Neural cell (in vitro differentiated cells): ENCODE results near the gene UGT2B28. TPM values are rescaled to one million over a fixed set of nuclear protein-coding genes. Genes with fewer than 3 reads are reported as not detected.
"Not testable (repeated sequence)": the region's sequence is repeated elsewhere in the genome, so short reads cannot be mapped to it uniquely, and the experiment has no call there.

Experiments
- H2AFZ ChIP-seq: fragments of 200-600, 300-800 bp; sonication (generic), shearing (Covaris generic); 2 replicates; pipeline ENCODE4 v1.6.0; 2014; ENCODE audit warnings: low read depth, mild to moderate bottlenecking, antibody characterized with exemption, low read length, moderate library complexity
- H3F3A ChIP-seq: fragments of 200-600 bp; shearing (Covaris generic); 2 replicates; pipeline ENCODE4 v1.6.1; 2016; ENCODE audit warnings: mild to moderate bottlenecking, moderate library complexity, mixed read lengths, antibody characterized with exemption, low read length; ENCODE audit not compliant: insufficient read depth, poor library complexity, severe bottlenecking
- H3K27ac ChIP-seq: fragments of 200-600, 300-800 bp; sonication (generic), shearing (Covaris generic); 2 replicates; pipeline ENCODE4 v1.5.1; 2014; ENCODE audit warnings: mild to moderate bottlenecking, low read length, moderate library complexity
- H3K27me3 ChIP-seq: fragments of 300-800, 200-600 bp; sonication (generic), shearing (Covaris generic); 2 replicates; pipeline ENCODE4 v1.6.0; 2014; ENCODE audit warnings: mild to moderate bottlenecking, low read depth, low read length, moderate library complexity; ENCODE audit not compliant: insufficient read depth
- H3K36me3 ChIP-seq: fragments of 300-800, 200-600 bp; sonication (generic), shearing (Covaris generic); 2 replicates; pipeline ENCODE4 v1.5.1; 2014; ENCODE audit warnings: mild to moderate bottlenecking, antibody characterized with exemption, low read length, moderate library complexity; ENCODE audit not compliant: insufficient read depth
- H3K4me2 ChIP-seq: fragments of 300-800, 200-600 bp; sonication (generic), shearing (Covaris generic); 2 replicates; pipeline ENCODE4 v1.6.0; 2014; ENCODE audit warnings: mild to moderate bottlenecking, low read length
- H3K4me3 ChIP-seq: fragments of 300-800, 200-600 bp; sonication (generic), shearing (Covaris generic); 2 replicates; pipeline ENCODE4 v1.5.1; 2014; ENCODE audit warnings: mild to moderate bottlenecking, low read length, moderate library complexity
- H3K79me2 ChIP-seq: fragments of 200-600 bp; shearing (Covaris generic); replicated peaks from 2 replicates; pipeline ENCODE4 v1.6.0; 2014; ENCODE audit warnings: mild to moderate bottlenecking, low read length, moderate library complexity; ENCODE audit not compliant: insufficient read depth
- H3K9ac ChIP-seq: fragments of 300-800, 200-600 bp; sonication (generic), shearing (Covaris generic); 2 replicates; pipeline ENCODE4 v1.6.1; 2016; ENCODE audit warnings: mild to moderate bottlenecking, low read length, mixed read lengths
- H3K9me2 ChIP-seq: fragments of 200-600 bp; shearing (Covaris generic); 2 replicates; pipeline ENCODE4 v1.6.1; 2016; ENCODE audit warnings: mild to moderate bottlenecking, low read length, mixed read lengths; ENCODE audit not compliant: insufficient read depth
- H3K9me3 ChIP-seq: fragments of 200-600, 300-800 bp; sonication (generic), shearing (Covaris generic); 2 replicates; pipeline ENCODE4 v1.6.1; 2016; ENCODE audit warnings: mild to moderate bottlenecking, mixed run types, low read length, moderate library complexity, mixed read lengths
- H4K20me1 ChIP-seq: fragments of 200-600 bp; shearing (Covaris generic); 2 replicates; pipeline ENCODE4 v1.6.1; 2016; ENCODE audit warnings: mild to moderate bottlenecking, mixed run types; ENCODE audit not compliant: insufficient read depth
- MXI1 ChIP-seq: fragments of 450-650 bp; conservative IDR thresholded peaks from 2 replicates; pipeline ENCODE4 v1.6.1; 2014; ENCODE audit warnings: antibody characterized with exemption, mild to moderate bottlenecking; ENCODE audit not compliant: poor library complexity, severe bottlenecking
- RAD21 ChIP-seq: fragments of 450-650 bp; conservative IDR thresholded peaks from 2 replicates; pipeline ENCODE4 v1.6.1; 2014; ENCODE audit warnings: antibody characterized with exemption, mild to moderate bottlenecking, moderate library complexity
- polyA plus RNA-seq: library from polyadenylated mRNA; depleted of rRNA; stranded (reverse); fragments of >200 nt; gene quantifications from 2 replicates; pipeline ENCODE4 v1.2.3, GENCODE V29; 2014

UGT2B28 gene
- polyA plus RNA-seq, 1 donor from 2014 or later: not detected

- Histone ChIP-seq H3K9me2 (no peaks in the 10 kb centered on the region), H3K27ac (no peak overlapping the region), H3K36me3 (no peaks in the 10 kb centered on the region), H3F3A (no peaks in the 10 kb centered on the region), H4K20me1 (no peaks in the 10 kb centered on the region), H3K4me3 (no peak overlapping the region), H3K4me2 (no peak overlapping the region), H3K79me2 (no peaks in the 10 kb centered on the region), H2AFZ (no peak overlapping the region), H3K9ac (no peak overlapping the region), H3K9me3 (no peaks in the 10 kb centered on the region), H3K27me3 (no peaks in the 10 kb centered on the region)
- no peak for TF ChIP-seq RAD21
- no peak for TF ChIP-seq MXI1
These were observed 50.2 kb downstream of the UGT2B28 start for GRCh38 chr4:69330345-69331047.

GRCh38 chr4:69331304-69331703 lies 51.0 kb downstream of the UGT2B28 start:
- H3K9me3 ChIP-seq, H3K79me2 ChIP-seq, H3K27ac ChIP-seq, H4K20me1 ChIP-seq, H3K9ac ChIP-seq, H3K9me2 ChIP-seq, H3K36me3 ChIP-seq, H3K27me3 ChIP-seq, H3F3A ChIP-seq, H3K4me3 ChIP-seq, H2AFZ ChIP-seq, H3K4me2 ChIP-seq: not testable (repeated sequence)

GRCh38 chr4:69335485-69335884 lies 55.2 kb downstream of the UGT2B28 start:
- H3K4me2 ChIP-seq, H4K20me1 ChIP-seq, H3F3A ChIP-seq, H3K9me3 ChIP-seq, H2AFZ ChIP-seq, H3K9me2 ChIP-seq, H3K36me3 ChIP-seq, H3K79me2 ChIP-seq, H3K9ac ChIP-seq, H3K27me3 ChIP-seq, H3K27ac ChIP-seq, H3K4me3 ChIP-seq: not testable (repeated sequence)

- not testable (repeated sequence) for H3K9me3 ChIP-seq, H3K9me2 ChIP-seq, H3K79me2 ChIP-seq, H3F3A ChIP-seq, H3K9ac ChIP-seq, H2AFZ ChIP-seq, H3K27ac ChIP-seq, H3K4me2 ChIP-seq, H3K27me3 ChIP-seq, H4K20me1 ChIP-seq, H3K36me3 ChIP-seq, H3K4me3 ChIP-seq
These were observed 62.8 kb downstream of the UGT2B28 start for GRCh38 chr4:69343114-69343513.

GRCh38 chr4:69343558-69344420 lies 63.5 kb downstream of the UGT2B28 start:
- H3K27ac ChIP-seq, H3K4me2 ChIP-seq, H3K36me3 ChIP-seq, H3K9me2 ChIP-seq, H3F3A ChIP-seq, H3K79me2 ChIP-seq, H3K4me3 ChIP-seq, H3K27me3 ChIP-seq, H2AFZ ChIP-seq, H3K9me3 ChIP-seq, H3K9ac ChIP-seq, H4K20me1 ChIP-seq: not testable (repeated sequence)

Other genes with a start within 250 kb of the UGT2B28 start
- gene UGT2B7, start 184.0 kb upstream of the UGT2B28 start, polyA plus RNA-seq: not detected in 2 replicates
- gene UGT2B11, start 65.7 kb upstream of the UGT2B28 start, polyA plus RNA-seq: 0.10 and 0.22 TPM in 2 replicates
- gene UGT2B4, start 215.4 kb downstream of the UGT2B28 start, polyA plus RNA-seq: not detected in 2 replicates